ENCODE measurements around the gene DPYSL3.
"Not testable (repeated sequence)": the region's sequence is repeated elsewhere in the genome, so short reads cannot be mapped to it uniquely, and the experiment has no call there.

Gene DPYSL3

GRCh38 chr5:147377682-147378081 is 132.2 kb downstream of the DPYSL3 start:
- Histone ChIP-seq H3K4me3 (replicated peaks; ENCODE audit: low read depth, low read length) (no peak overlapping the region), H3K36me3 (ENCODE audit: control insufficient read depth, insufficient read depth, low read length) (no peaks in the 10 kb centered on the region), H3K27me3 (replicated peaks; ENCODE audit: control insufficient read depth, insufficient read depth, low read length) (no peaks in the 10 kb centered on the region; the same call in 1 of the 2 replicates)
- no peak for DNase-seq (ENCODE audit: extremely low read depth, insufficient read length)
- TF ChIP-seq, protein P1, sequence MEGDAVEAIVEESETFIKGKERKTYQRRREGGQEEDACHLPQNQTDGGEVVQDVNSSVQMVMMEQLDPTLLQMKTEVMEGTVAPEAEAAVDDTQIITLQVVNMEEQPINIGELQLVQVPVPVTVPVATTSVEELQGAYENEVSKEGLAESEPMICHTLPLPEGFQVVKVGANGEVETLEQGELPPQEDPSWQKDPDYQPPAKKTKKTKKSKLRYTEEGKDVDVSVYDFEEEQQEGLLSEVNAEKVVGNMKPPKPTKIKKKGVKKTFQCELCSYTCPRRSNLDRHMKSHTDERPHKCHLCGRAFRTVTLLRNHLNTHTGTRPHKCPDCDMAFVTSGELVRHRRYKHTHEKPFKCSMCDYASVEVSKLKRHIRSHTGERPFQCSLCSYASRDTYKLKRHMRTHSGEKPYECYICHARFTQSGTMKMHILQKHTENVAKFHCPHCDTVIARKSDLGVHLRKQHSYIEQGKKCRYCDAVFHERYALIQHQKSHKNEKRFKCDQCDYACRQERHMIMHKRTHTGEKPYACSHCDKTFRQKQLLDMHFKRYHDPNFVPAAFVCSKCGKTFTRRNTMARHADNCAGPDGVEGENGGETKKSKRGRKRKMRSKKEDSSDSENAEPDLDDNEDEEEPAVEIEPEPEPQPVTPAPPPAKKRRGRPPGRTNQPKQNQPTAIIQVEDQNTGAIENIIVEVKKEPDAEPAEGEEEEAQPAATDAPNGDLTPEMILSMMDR (IDR thresholded peaks at IDR 0.05; ENCODE audit: insufficient read depth, low read length, poor library complexity, severe bottlenecking) = no peak

DNA sequence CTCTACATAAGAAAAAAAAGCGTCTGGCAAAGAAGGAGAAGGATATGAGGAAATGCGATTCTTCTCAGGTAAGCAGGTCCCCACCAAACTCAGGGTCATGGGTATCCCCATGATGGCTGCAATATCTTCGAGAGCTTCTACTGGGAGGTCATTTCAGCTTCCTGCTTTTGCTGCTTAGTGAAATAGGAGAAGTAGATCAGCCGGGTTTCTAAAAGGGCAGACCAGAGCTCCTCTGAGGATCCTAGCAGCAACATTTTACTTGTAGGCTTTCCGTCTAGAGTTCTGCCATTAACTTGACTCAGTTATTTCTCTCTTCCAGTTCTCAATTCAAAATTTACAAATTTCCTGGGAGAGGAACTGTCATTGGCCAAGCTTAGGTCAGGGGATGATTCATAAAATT is 134.7 kb downstream of the DPYSL3 start:
- Histone ChIP-seq H3K27me3 (replicated peaks; ENCODE audit: control insufficient read depth, insufficient read depth, low read length) (no peaks in the 10 kb centered on the region; the same call in 1 of the 2 replicates), H3K4me3 (replicated peaks; ENCODE audit: low read depth, low read length) (no peak overlapping the region), H3K36me3 (ENCODE audit: control insufficient read depth, insufficient read depth, low read length) (no peaks in the 10 kb centered on the region)
- TF ChIP-seq, protein P1 (IDR thresholded peaks at IDR 0.05; ENCODE audit: insufficient read depth, low read length, poor library complexity, severe bottlenecking) = no peak
- no peak for DNase-seq (ENCODE audit: extremely low read depth, insufficient read length)

GRCh38 chr5:147373328-147373727 is 136.5 kb downstream of the DPYSL3 start:
- Histone ChIP-seq H3K36me3 (ENCODE audit: control insufficient read depth, insufficient read depth, low read length) (no peaks in the 10 kb centered on the region), H3K27me3 (replicated peaks; ENCODE audit: control insufficient read depth, insufficient read depth, low read length) (no peaks in the 10 kb centered on the region; the same call in 1 of the 2 replicates), H3K4me3 (replicated peaks; ENCODE audit: low read depth, low read length) (no peak overlapping the region)
- TF ChIP-seq, protein P1 (IDR thresholded peaks at IDR 0.05; ENCODE audit: insufficient read depth, low read length, poor library complexity, severe bottlenecking) = no peak
- DNase-seq (ENCODE audit: extremely low read depth, insufficient read length) = no peak

GRCh38 chr5:147372191-147372590 is 137.7 kb downstream of the DPYSL3 start:
- DNase-seq (ENCODE audit: extremely low read depth, insufficient read length) = no peak
- Histone ChIP-seq H3K4me3 (replicated peaks; ENCODE audit: low read depth, low read length) (no peak overlapping the region), H3K36me3 (ENCODE audit: control insufficient read depth, insufficient read depth, low read length) (no peaks in the 10 kb centered on the region), H3K27me3 (replicated peaks; ENCODE audit: control insufficient read depth, insufficient read depth, low read length) (no peaks in the 10 kb centered on the region)
- TF ChIP-seq, protein P1 (IDR thresholded peaks at IDR 0.05; ENCODE audit: insufficient read depth, low read length, poor library complexity, severe bottlenecking) = no peak

DNA sequence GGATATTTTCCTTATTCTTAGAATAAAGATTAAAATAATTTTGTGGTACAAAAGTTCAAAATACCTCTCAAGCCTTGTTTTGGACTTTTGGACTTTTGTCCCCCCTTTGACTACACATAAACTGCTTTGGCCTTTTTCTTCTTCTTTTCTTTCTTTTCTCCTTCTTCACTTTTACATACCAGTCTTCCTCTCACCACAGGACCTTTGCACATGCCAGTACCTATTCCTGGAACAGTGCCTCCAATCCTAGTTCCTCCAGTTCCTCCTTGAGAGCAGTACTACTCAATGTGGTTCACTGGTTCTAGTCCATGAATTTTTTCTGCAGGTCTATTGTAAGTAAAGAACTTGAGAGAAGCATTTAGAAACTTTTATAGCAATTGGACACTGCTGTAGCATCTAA is 138.6 kb downstream of the DPYSL3 start:
- TF ChIP-seq, protein P1 (IDR thresholded peaks at IDR 0.05; ENCODE audit: insufficient read depth, low read length, poor library complexity, severe bottlenecking) = no peak
- no peaks in the 10 kb centered on the region for H3K27me3 ChIP-seq (replicated peaks; ENCODE audit: control insufficient read depth, insufficient read depth, low read length)
- H3K4me3 ChIP-seq (replicated peaks; ENCODE audit: low read depth, low read length) = no peak overlapping the region
- H3K36me3 ChIP-seq (ENCODE audit: control insufficient read depth, insufficient read depth, low read length) = no peaks in the 10 kb centered on the region
- no peak for DNase-seq (ENCODE audit: extremely low read depth, insufficient read length)

DNA sequence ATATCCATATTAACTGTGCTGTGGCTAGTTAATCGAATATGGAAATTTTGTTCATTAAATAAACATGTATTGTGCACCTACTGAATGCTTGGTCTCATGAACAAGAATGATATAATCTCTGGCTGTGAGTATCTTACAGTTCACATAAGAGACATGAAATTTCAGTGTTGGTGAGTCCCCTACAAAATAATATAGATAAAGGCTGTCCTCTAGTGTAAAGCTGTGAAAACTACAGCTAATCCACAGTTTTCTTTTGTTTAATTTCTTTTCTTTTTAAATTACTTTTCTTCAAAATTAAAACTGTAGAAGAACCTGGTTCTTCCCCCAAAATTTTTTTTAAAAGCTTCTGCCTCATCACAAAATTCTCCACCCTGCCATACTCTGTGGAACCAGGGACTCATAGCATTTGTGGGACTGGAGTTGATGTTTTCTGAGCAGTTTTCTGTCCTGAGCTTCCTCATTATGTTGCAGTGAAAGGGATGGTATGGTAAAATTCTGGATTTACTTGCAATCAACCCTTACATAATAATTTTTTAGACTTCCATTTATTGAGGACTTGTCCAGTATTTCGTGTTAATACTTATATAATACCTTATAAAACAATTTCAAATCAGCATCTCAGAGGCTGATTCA is 140.0 kb downstream of the DPYSL3 start:
- Histone ChIP-seq H3K27me3 (replicated peaks; ENCODE audit: control insufficient read depth, insufficient read depth, low read length) (no peaks in the 10 kb centered on the region), H3K36me3 (ENCODE audit: control insufficient read depth, insufficient read depth, low read length) (no peaks in the 10 kb centered on the region), H3K4me3 (replicated peaks; ENCODE audit: low read depth, low read length) (no peak overlapping the region)
- no peak for DNase-seq (ENCODE audit: extremely low read depth, insufficient read length)
- TF ChIP-seq, protein P1 (IDR thresholded peaks at IDR 0.05; ENCODE audit: insufficient read depth, low read length, poor library complexity, severe bottlenecking) = no peak

DNA sequence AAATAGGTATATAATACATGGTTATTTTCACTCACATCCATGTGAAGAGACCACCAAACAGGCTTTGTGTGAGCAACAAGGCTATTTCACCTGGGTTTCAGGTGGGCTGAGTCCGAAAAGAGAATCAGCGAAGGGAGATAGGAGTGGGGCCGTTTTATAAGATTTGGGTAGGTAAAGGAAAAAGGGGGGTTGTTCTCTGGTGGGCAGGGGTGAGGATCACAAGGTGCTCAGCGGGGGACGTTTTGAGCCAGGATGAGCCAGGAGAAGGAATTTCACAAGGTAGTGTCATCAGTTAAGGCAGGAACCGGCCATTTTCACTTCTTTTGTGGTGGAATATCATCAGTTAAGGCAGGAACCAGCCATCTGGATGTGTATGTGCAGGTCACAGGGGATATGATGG is 142.5 kb downstream of the DPYSL3 start:
- not testable (repeated sequence) for H3K27me3 ChIP-seq (replicated peaks; ENCODE audit: control insufficient read depth, insufficient read depth, low read length); DNase-seq (ENCODE audit: extremely low read depth, insufficient read length); H3K4me3 ChIP-seq (replicated peaks; ENCODE audit: low read depth, low read length); H3K36me3 ChIP-seq (ENCODE audit: control insufficient read depth, insufficient read depth, low read length)
